Epithelial cell of prostate (primary cell): ENCODE results near the gene TDRD6.
"Not testable (repeated sequence)": the region's sequence is repeated elsewhere in the genome, so short reads cannot be mapped to it uniquely, and the experiment has no call there.

Source experiments
- DNase-seq: peaks from one replicate; pipeline ENCODE4 v3.0.0-alpha.2; 2011; ENCODE audit warnings: low read depth, low spot score
- H3K27ac ChIP-seq: fragments of 450-650 bp; 2 replicates; pipeline ENCODE4 v1.5.1; 2017; ENCODE audit warnings: mild to moderate bottlenecking

Gene TDRD6

DNA sequence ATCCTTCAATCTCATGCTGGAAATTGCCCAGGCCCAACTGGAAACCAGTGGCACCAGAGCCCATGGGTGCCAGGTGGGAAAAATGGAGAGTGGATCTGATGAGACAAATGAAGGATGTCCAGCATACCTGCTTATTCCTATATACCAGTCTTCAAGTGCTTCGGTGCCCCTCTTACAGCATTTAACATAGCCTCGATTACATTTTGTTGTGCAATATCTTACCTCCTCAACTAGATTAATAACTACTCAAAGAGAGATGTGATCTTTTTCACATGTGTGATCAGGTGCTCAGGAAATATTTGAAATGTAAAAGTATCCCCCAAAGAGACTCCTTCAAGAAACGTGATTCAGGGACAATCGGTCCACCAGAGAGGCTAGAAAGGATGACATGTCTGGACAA lies 54.2 kb downstream of the TDRD6 start:
- DNase-seq: no peak
- no peak overlapping the region for H3K27ac ChIP-seq

DNA sequence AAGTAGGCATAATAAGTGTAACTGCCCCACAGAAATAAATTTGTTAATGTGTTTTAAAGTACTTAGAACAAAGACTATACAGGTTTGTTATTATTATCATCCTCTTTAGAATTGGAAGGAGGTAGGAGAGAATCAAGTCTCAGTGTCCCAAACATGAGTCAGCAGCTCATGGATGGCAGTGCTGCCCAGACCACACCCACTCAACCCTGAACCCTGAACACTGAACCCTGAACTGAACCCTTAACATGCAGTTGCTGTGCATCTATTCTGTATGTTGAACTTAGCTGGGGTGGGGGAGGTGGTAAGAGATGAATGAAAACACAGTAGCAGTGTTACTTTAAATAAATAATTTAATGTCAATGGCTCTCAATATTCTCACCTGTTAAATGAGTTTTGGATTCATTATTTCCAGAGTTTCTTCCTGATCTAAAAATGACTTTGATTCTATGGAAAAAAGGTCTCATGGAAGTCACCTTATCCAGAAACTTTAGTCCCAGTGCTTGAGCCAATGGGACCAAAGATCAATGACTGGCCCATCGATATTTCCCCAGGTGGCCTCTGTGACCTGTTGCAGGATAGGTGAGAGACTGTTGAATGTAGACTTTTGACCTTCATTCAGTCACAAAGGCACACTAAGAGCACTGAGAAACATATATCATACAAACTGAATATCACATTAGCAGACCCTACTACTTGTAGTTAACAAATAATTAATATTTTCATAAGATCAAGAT lies 55.9 kb downstream of the TDRD6 start:
- no peak for DNase-seq

DNA sequence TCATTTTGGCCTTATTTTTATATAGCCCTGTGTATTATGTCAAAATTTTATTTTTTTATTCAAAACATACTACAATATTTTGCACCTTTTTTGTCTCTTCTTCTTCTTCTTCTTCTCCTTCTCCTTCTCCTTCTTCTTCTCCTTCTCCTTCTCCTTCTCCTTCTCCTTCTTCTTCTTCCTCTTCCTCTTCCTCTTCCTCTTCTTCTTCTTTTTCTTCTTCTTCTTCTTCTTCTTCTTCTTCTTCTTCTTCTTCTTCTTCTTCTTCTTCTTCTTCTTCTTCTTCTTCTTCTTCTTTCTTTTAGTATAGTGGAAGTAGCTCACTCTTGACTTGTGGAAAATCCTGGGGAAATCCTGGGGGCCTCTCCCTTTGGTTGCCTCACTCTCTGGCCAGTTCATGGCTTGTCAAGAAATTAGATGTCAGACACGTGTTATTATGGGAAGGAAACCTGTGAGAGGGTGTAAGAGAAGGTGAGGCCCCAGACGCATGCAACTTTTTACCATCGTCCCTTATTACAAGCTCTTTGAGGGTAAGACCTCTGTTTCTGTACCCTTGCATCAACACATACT lies 56.6 kb downstream of the TDRD6 start:
- DNase-seq, H3K27ac ChIP-seq: not testable (repeated sequence)

More for the DNA sequence above, 55.9 kb downstream of the TDRD6 start:
- no peak overlapping the region for H3K27ac ChIP-seq

DNA sequence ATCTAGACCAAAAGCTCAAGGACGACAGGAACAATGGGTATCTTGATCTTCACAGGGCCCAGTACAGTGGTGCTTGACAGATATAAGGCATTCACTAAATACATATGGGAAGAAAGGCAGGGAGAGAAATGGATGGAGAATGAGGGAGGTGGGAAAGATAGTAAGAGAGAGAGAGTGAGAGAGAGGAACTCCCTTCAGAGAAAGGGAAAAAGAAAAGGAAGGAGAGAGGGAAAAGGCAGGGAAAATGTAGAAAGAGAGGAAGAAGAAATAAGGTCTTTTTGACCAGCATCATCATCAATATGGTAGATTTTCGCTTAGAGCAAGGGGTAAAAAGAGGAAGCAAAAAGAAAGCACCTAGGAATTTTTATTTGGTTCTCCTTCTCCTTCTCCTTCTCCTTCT lies 58.3 kb downstream of the TDRD6 start:
- DNase-seq: no peak
- no peak overlapping the region for H3K27ac ChIP-seq

DNA sequence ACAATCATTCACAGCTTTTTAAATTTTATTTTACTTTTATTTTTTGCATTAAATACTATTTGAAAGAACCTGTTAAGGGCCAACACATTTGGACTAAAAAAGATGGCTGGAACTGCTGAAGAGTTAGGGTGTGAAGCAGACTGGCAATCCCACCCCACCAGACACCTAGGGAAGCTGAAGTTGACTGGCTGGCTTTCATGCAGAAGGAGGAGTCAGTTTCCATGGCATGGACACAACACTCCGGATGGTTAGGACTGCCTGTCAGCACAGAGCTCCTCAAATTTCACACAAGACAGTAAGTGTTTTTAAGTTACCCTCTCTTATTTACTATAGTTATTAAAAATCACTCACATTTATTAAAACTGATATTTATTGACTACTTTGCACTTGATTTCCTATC lies 59.0 kb downstream of the TDRD6 start, which contains the start of gene ANKRD66:
TSS of gene ANKRD66 (plus strand) at position 238 of the 400 bp plus-strand sequence. CDS start 5,016 bp downstream, outside the sequence.
- no peak for DNase-seq
- no peak within 1 kb of the TSS for H3K27ac ChIP-seq

DNA sequence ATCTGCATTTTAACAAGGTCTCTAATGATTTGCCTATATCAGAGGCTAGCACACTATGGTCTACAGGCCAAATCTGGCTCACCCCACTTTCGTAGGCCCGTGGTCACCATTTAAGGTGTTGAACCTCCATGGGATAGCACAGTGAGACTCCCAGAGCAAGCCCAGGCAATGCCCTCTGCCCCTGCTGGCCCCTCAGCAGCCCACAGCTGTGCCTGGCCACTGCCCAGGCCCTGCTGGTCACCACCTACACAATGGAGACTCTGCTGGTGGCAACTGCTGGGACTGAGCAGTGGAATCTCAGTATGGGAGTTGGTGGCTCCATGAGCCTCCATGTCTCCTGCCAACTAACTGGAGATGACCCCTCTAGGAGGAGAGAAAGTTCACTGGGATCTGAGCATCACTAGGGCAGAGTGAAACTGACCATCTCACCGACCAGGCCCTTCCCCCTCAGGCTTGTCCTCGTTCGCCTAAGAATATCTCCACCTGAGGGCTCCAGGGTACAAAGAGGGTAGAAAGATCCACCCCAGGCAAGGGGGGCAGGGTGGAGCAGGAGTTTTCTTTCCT lies 61.3 kb downstream of the TDRD6 start:
- DNase-seq: no peak
- H3K27ac ChIP-seq: no peak overlapping the region

DNA sequence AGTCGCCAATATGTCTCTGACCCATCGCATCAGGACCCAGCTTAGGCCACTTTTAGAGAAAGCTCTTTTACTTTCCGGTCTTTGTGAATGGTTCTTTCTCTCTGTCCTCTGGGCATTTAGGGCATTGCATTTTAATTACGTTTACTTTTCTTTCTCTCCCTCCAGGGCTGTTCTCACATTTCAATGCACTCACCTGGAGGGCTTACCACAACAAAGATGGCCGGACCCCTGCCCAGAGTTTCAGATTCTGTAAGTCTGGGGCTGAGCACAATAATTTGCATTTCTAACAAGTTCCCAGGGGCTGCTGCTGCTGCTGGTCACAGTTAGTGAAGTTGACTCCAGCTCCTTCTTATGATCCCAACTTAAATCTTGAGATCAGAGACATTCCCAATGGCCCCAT lies 62.0 kb downstream of the TDRD6 start:
- no peak overlapping the region for H3K27ac ChIP-seq

DNA sequence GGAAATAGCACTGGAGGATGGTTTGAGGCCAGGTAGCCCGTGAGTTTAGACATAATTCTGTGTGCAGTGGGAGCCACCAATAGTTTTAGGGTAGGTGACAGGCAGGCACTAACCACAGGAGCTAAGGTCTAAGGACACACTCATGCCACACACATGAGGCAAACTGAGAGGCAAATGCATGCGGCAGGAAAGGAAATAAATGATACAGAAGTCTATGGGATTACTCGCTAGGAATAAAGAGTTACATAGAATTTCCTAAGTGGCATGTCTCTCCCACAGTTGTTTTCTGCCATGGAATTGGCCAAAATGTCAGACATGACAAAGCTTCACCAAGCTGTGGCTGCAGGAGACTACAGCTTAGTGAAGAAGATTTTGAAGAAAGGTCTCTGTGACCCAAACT lies 64.0 kb downstream of the TDRD6 start:
- DNase-seq: no peak
- H3K27ac ChIP-seq: no peak overlapping the region

More for the DNA sequence above, 62.0 kb downstream of the TDRD6 start:
- DNase-seq: no peak
